ENCODE results near the gene SUPV3L1. TPM values are rescaled to one million over a fixed set of nuclear protein-coding genes. Genes with fewer than 3 reads are reported as not detected.

SUPV3L1 gene
- total RNA-seq, 1 experiment from 2014 or later, result 55.3 TPM

GRCh38 chr10:69246581-69247312 is 66.7 kb downstream of the SUPV3L1 start:
- H3K4me3 ChIP-seq (ENCODE audit: low read depth, low read length, poor library complexity, severe bottlenecking), result no peak overlapping the region
- H3K4me1 ChIP-seq (ENCODE audit: insufficient read depth, low read length, poor library complexity, severe bottlenecking), result peaks cover 12% of the 10 kb centered on the region
- BruUV-seq (replicated peaks), result no TSS peak
- H3K36me3 ChIP-seq (ENCODE audit: insufficient read depth, low read length, poor library complexity, severe bottlenecking), result no peaks in the 10 kb centered on the region
- TF ChIP-seq CTCF (conservative IDR thresholded peaks at IDR 0.05; ENCODE audit: low read depth, low read length) (no peak), EZH2 (IDR thresholded peaks at IDR 0.05; ENCODE audit: borderline replicate concordance, low read depth, low read length, poor library complexity, severe bottlenecking) (no peak)
- no peak for DNase-seq (ENCODE audit: low spot score)
- H3K9me3 ChIP-seq (ENCODE audit: low read depth, low read length, poor library complexity, severe bottlenecking), result no peaks in the 10 kb centered on the region
- intact Hi-C loops (cut with micrococcal nuclease; ENCODE audit: unreplicated experiment), result no loop called here
- H3K27me3 ChIP-seq (replicated peaks; ENCODE audit: insufficient read depth, low read depth, low read length, poor library complexity), result no peaks in the 10 kb centered on the region
- ChIA-PET CTCF (no interaction called here), POLR2A (ENCODE audit: low non-redundant PET) (no interaction called here)
- H3K27ac ChIP-seq (ENCODE audit: low read depth, low read length, poor library complexity, severe bottlenecking), result no peak overlapping the region

- H3K9me3 ChIP-seq (ENCODE audit: low read depth, low read length, poor library complexity, severe bottlenecking), result no peaks in the 10 kb centered on the region
- intact Hi-C loops (cut with micrococcal nuclease; ENCODE audit: unreplicated experiment), result no loop called here
- TF ChIP-seq CTCF (conservative IDR thresholded peaks at IDR 0.05; ENCODE audit: low read depth, low read length) (no peak), EZH2 (IDR thresholded peaks at IDR 0.05; ENCODE audit: borderline replicate concordance, low read depth, low read length, poor library complexity, severe bottlenecking) (no peak)
- ChIA-PET POLR2A (ENCODE audit: low non-redundant PET) (no interaction called here), CTCF (no interaction called here)
- H3K36me3 ChIP-seq (ENCODE audit: insufficient read depth, low read length, poor library complexity, severe bottlenecking), result no peaks in the 10 kb centered on the region
- DNase-seq (ENCODE audit: low spot score), result no peak
- peaks cover 11% of the 10 kb centered on the region for H3K4me1 ChIP-seq (ENCODE audit: insufficient read depth, low read length, poor library complexity, severe bottlenecking)
- no peak overlapping the region for H3K4me3 ChIP-seq (ENCODE audit: low read depth, low read length, poor library complexity, severe bottlenecking)
- no TSS peak for BruUV-seq (replicated peaks)
- H3K27me3 ChIP-seq (replicated peaks; ENCODE audit: insufficient read depth, low read depth, low read length, poor library complexity), result no peaks in the 10 kb centered on the region
- H3K27ac ChIP-seq (ENCODE audit: low read depth, low read length, poor library complexity, severe bottlenecking), result no peak overlapping the region
Measured at GRCh38 chr10:69247313-69247710, 67.3 kb downstream of the SUPV3L1 start.

- Histone ChIP-seq H3K27me3 (replicated peaks; ENCODE audit: insufficient read depth, low read depth, low read length, poor library complexity) (no peaks in the 10 kb centered on the region), H3K4me3 (ENCODE audit: low read depth, low read length, poor library complexity, severe bottlenecking) (no peak overlapping the region), H3K4me1 (ENCODE audit: insufficient read depth, low read length, poor library complexity, severe bottlenecking) (peaks cover 2% of the 10 kb centered on the region), H3K9me3 (ENCODE audit: low read depth, low read length, poor library complexity, severe bottlenecking) (no peaks in the 10 kb centered on the region), H3K36me3 (ENCODE audit: insufficient read depth, low read length, poor library complexity, severe bottlenecking) (no peaks in the 10 kb centered on the region), H3K27ac (ENCODE audit: low read depth, low read length, poor library complexity, severe bottlenecking) (no peak overlapping the region)
- ChIA-PET POLR2A (ENCODE audit: low non-redundant PET) (no interaction called here), CTCF (no interaction called here)
- BruUV-seq (replicated peaks), result no TSS peak
- no peak for DNase-seq (ENCODE audit: low spot score)
- no peak for TF ChIP-seq CTCF (conservative IDR thresholded peaks at IDR 0.05; ENCODE audit: low read depth, low read length)
- no peak for TF ChIP-seq EZH2 (IDR thresholded peaks at IDR 0.05; ENCODE audit: borderline replicate concordance, low read depth, low read length, poor library complexity, severe bottlenecking)
- intact Hi-C loops (cut with micrococcal nuclease; ENCODE audit: unreplicated experiment), result no loop called here
Measured at GRCh38 chr10:69248117-69248730, 68.2 kb downstream of the SUPV3L1 start.
